Pancreas (tissue), 10 donors: ENCODE results near the gene BTBD18. TPM values are rescaled to one million over a fixed set of nuclear protein-coding genes. Genes with fewer than 3 reads are reported as not detected.

Source experiments
- ATAC-seq, 4 donors: fragments of 200-7000 bp; cut with Tn5 transposase; one replicate each; pipeline versions ENCODE4 v1.8.0 to v1.9.1; 2020; ENCODE audit warnings: mild to moderate bottlenecking in 4 of 4, moderate library complexity in 4 of 4
- DNase-seq, 6 donors: peaks; one replicate each; pipeline ENCODE4 v3.0.0-alpha.2; 2020
- FAIRE-seq: peaks from 2 replicates; lab custom pipeline; 2012; peaks lifted over from hg19 to GRCh38; lab: Jason Lieb, UNC
- H3K27ac ChIP-seq, 4 donors: fragments of 200-600 bp; sonication (generic); 1 replicate in 3 of 4; 2 replicates in 1 of 4; pipeline versions ENCODE4 v1.5.0 to v1.8.0; 2020
- H3K27me3 ChIP-seq, 4 donors: fragments of 200-600 bp; one replicate each; pipeline ENCODE4 v1.8.0; 2021
- H3K36me3 ChIP-seq, 3 donors: fragments of 200-600 bp; sonication (generic) in 1 of 3; one replicate each; pipeline versions ENCODE4 v1.5.0 to v1.8.0; 2020 to 2021
- H3K4me1 ChIP-seq, 3 donors: fragments of 200-600 bp; one replicate each; pipeline ENCODE4 v1.8.0; 2021
- H3K4me3 ChIP-seq, 4 donors: fragments of 200-600 bp; sonication (generic) in 2 of 4; one replicate each; pipeline versions ENCODE4 v1.5.0 to v1.8.0; 2020 to 2021
- H3K9me3 ChIP-seq, 4 donors: fragments of 200-600 bp; one replicate each; pipeline ENCODE4 v1.8.0; 2021
- CTCF ChIP-seq, 4 donors: fragments of 200-600 bp; sonication (generic) in 3 of 4; IDR thresholded peaks; one replicate each; pipeline versions ENCODE4 v1.5.0 to v1.8.0; 2021; ENCODE audit warnings: antibody characterized with exemption in 4 of 4
- WGBS, 2 donors: extraction: QIAGEN DNeasy Blood & Tissue Kit; methylation state at CpG; one replicate each; pipeline ENCODE4 v1.1.7; 2013; 5-methylcytosine and 5-hydroxymethylcytosine counted together
- intact Hi-C, 3 donors: fragments of 100-400 bp; cut with DNase I; formaldehyde crosslinking; loops; one replicate each; pipeline versions ENCODE4 v1.11.1 to v1.14.2; 2022
- polyA plus RNA-seq, 2 donors: library from polyadenylated mRNA; stranded (reverse); fragments of 200-250 nt; gene quantifications; one replicate each; pipeline ENCODE4 v1.2.3, GENCODE V29; 2013
- total RNA-seq, 6 donors: library from RNA; stranded (reverse); fragmentation: NEBNext Ultra II Directional in 4 of 6; extraction: Animal tissue kit (Norgen Biotek cat#: 25700) in 4 of 6; gene quantifications; one replicate each; pipeline versions ENCODE4 v1.2.1 to v1.2.4, GENCODE V29; 2021 to 2023
- donor health status: healthy with polysubstance abuse.
- donor health status: DM: no; HTN: no; CAD: no; lungs with moderate emphysema.
- donor health status: DM: no; HTN: no; CAD: no.
- donor health status: control.
- donor health status: control.
- donor health status: Bipolar disorder and iron deficiency.
- donor health status: DM: yes; HTN: yes; CAD: no.
- donor health status: DM: no; HTN: no; CAD: no.
- donor health status: DM: no; HTN: no; CAD: no.
- donor health status: DM: yes; HTN: yes; CAD: no.

BTBD18 gene
- total and polyA plus RNA-seq, 8 donors: 0.05 TPM; not detected in 7

GRCh38 chr11:57763568-57763967 lies 11.9 kb upstream of the BTBD18 start:
- Histone ChIP-seq H3K36me3 (no peaks in the 10 kb centered on the region), H3K27ac (peak overlapping the region in 2 of 4 donors; percentile 95), H3K9me3 (no peaks in the 10 kb centered on the region), H3K4me3 (peak overlapping the region; percentile 39 to 57 (median 51)), H3K27me3 (no peaks in the 10 kb centered on the region), H3K4me1 (peaks cover 6 to 17% (median 16%) of the 10 kb centered on the region in 3 donors)
- TF ChIP-seq CTCF (IDR thresholded peaks at IDR 0.05): peak in 1 of 4 donors; percentile 10
- intact Hi-C loops: loop anchor here in 2 of 3 donors (5.0 kb wide), 2 partner anchors 34 to 39 kb away; no protein-coding TSS in a partner anchor
- WGBS, 2 donors: 3 to 9% methylated on average over 1 of the region's 1 CpG
- no peak for FAIRE-seq
- peak in 3 of 4 donors; percentile 8 to 50 (median 39) for ATAC-seq
- DNase-seq: no peak

GRCh38 chr11:57762235-57762861 lies 10.7 kb upstream of the BTBD18 start:
- no peak for TF ChIP-seq CTCF (IDR thresholded peaks at IDR 0.05)
- FAIRE-seq: no peak

GRCh38 chr11:57761301-57762234 lies 9.9 kb upstream of the BTBD18 start, which contains the start of gene CTNND1:
TSS of gene CTNND1 (plus strand) at chr11:57761802. CDS start at chr11:57791479, 29,677 bp downstream.
- Histone ChIP-seq H3K9me3 (no peaks in the 10 kb centered on the region), H3K27ac (peak within 1 kb of the TSS; percentile 80 to 95 (median 90)), H3K4me1 (peaks cover 5 to 21% (median 17%) of the 10 kb centered on the region in 3 donors), H3K27me3 (no peaks in the 10 kb centered on the region), H3K4me3 (peak within 1 kb of the TSS; percentile 39 to 57 (median 51)), H3K36me3 (no peaks in the 10 kb centered on the region)
- intact Hi-C loops: loop anchor here in 2 of 3 donors (5.0 kb wide), 2 partner anchors 36 to 41 kb away; no protein-coding TSS in a partner anchor
- TF ChIP-seq CTCF (IDR thresholded peaks at IDR 0.05): no peak
- 1 to 3% methylated on average over 13 of the region's 13 CpGs for WGBS, 2 donors
- peak; percentile 96 to 99 (median 99) for ATAC-seq
- peak; percentile 98 for FAIRE-seq
- peak; percentile 78 to 92 (median 86) for DNase-seq

More at GRCh38 chr11:57762235-57762861, 10.7 kb upstream of the BTBD18 start:
- WGBS, 2 donors: 0 to 2% methylated on average over 9 of the region's 9 CpGs
- Histone ChIP-seq H3K27me3 (no peaks in the 10 kb centered on the region), H3K36me3 (no peaks in the 10 kb centered on the region), H3K27ac (peak overlapping the region; percentile 80 to 95 (median 90)), H3K4me3 (peak overlapping the region; percentile 39 to 57 (median 51)), H3K4me1 (peaks cover 6 to 17% (median 16%) of the 10 kb centered on the region in 3 donors), H3K9me3 (no peaks in the 10 kb centered on the region)
- DNase-seq: no peak
- intact Hi-C loops: loop anchor here in 2 of 3 donors (5.0 kb wide), 2 partner anchors 35 to 40 kb away; no protein-coding TSS in a partner anchor
- ATAC-seq: peak; percentile 62 to 78 (median 67)

GRCh38 chr11:57758174-57758573 lies 6.6 kb upstream of the BTBD18 start:
- peaks cover 0 to 5% (median 0%) of the 10 kb centered on the region in 3 donors for H3K4me1 ChIP-seq
- no peak for DNase-seq
- intact Hi-C loops: no loop called here
- no peak for TF ChIP-seq CTCF (IDR thresholded peaks at IDR 0.05)
- H3K36me3 ChIP-seq: no peaks in the 10 kb centered on the region
- H3K27ac ChIP-seq: no peak overlapping the region
- no peaks in the 10 kb centered on the region for H3K9me3 ChIP-seq
- no peak for ATAC-seq
- H3K4me3 ChIP-seq: no peak overlapping the region
- 67 to 73% methylated on average over 3 of the region's 3 CpGs for WGBS, 2 donors
- no peak for FAIRE-seq
- no peaks in the 10 kb centered on the region for H3K27me3 ChIP-seq
